GM19468 (cell line): ENCODE measurements around the gene RPLP2.
A peak's percentile ranks its signal among the peaks of the same experiment; 100 is the strongest.

Experiments
- ATAC-seq: cut with Tn5 transposase; IDR thresholded peaks from one replicate; pipeline ENCODE4 v1.9.1; 2021; ENCODE audit warnings: mild to moderate bottlenecking, moderate library complexity, moderate number of reproducible peaks; ENCODE audit not compliant: unreplicated experiment; ENCODE audit errors: extremely low read depth

RPLP2 gene

GRCh38 chr11:773425-773824 is 36.3 kb upstream of the RPLP2 start:
- ATAC-seq, result no peak

GRCh38 chr11:773830-774229 is 35.9 kb upstream of the RPLP2 start:
- no peak for ATAC-seq

GRCh38 chr11:774873-775592 is 34.7 kb upstream of the RPLP2 start:
- ATAC-seq, result no peak

- ATAC-seq, result no peak
Observed at GRCh38 chr11:776263-776560, 33.6 kb upstream of the RPLP2 start.

GRCh38 chr11:776561-777287 is 33.0 kb upstream of the RPLP2 start:
- ATAC-seq, result no peak

- ATAC-seq, result peak; percentile 52
Observed at GRCh38 chr11:777288-778255, 32.2 kb upstream of the RPLP2 start, which contains the start of gene GATD1. GATD1 (minus strand) TSS chr11:777487; CDS start chr11:777462, 25 bp downstream.

- ATAC-seq, result no peak
Observed at GRCh38 chr11:778976-779954, 30.5 kb upstream of the RPLP2 start.

- no peak for ATAC-seq
Observed at GRCh38 chr11:779955-780532, 29.7 kb upstream of the RPLP2 start.

- no peak for ATAC-seq
Observed at GRCh38 chr11:782264-783174, 27.2 kb upstream of the RPLP2 start.

- ATAC-seq, result no peak
Observed at GRCh38 chr11:783581-784015, 26.2 kb upstream of the RPLP2 start.

- no peak for ATAC-seq
Observed at GRCh38 chr11:786235-787083, 23.3 kb upstream of the RPLP2 start.

- ATAC-seq, result no peak
Observed at GRCh38 chr11:787084-787675, 22.6 kb upstream of the RPLP2 start.

- ATAC-seq, result no peak
Observed at GRCh38 chr11:788009-788640, 21.6 kb upstream of the RPLP2 start.

GRCh38 chr11:788953-789940 is 20.5 kb upstream of the RPLP2 start:
- ATAC-seq, result no peak

GRCh38 chr11:789943-790342 is 19.8 kb upstream of the RPLP2 start, which contains the start of gene CEND1:
CEND1 (minus strand) TSS chr11:790090; CDS start chr11:788576, 1,514 bp downstream.
- no peak for ATAC-seq
